ENCODE results near the gene ADCK2.
A peak's percentile ranks its signal among the peaks of the same experiment; 100 is the strongest.
"Not testable (repeated sequence)": the region's sequence is repeated elsewhere in the genome, so short reads cannot be mapped to it uniquely, and the experiment has no call there.

Gene ADCK2, protein sequence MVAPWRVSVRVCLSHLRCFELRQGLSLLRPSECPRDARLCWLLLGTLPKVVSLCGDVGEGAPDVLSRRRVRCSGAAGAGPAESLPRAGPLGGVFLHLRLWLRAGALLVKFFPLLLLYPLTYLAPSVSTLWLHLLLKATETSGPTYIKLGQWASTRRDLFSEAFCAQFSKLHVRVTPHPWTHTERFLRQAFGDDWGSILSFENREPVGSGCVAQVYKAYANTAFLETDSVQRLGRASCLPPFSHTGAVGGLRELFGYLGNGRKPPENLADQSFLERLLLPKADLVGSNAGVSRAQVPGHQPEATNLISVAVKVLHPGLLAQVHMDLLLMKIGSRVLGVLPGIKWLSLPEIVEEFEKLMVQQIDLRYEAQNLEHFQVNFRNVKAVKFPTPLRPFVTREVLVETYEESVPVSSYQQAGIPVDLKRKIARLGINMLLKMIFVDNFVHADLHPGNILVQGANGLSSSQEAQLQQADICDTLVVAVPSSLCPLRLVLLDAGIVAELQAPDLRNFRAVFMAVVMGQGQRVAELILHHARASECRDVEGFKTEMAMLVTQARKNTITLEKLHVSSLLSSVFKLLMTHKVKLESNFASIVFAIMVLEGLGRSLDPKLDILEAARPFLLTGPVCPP

DNA sequence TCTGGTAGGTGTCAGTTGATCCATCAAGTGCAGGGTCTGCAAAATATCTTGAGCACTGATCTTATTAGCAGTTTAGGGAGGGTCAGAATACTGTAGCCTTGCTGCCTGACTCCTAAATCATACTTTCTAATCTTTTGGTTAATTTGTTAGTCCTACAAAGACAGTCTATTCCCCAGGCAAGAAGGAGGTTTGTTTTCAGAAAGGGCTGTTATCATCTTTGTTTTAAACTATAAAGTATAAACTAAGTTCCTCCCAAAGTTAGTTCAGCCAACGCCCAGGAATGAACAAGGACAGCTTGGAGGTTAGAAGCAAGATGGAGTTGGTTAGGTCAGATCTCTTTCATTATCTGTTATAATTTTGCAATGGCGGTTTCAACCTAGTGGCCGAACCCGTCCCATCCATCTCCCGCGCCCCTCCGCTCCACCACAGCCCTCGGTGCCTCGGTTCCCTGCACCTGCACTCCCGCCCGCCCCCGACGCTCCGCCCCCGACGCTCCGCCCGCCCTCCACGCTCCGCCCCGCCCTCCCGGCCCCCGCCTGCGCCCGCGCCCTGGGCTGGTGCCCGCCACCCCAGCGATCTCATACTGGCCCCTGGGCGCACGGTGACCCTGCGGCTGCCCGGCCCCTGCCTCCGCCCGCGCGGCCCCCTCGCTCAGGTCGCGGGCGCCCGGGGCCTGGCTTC is at the start of gene ADCK2:
Gene ADCK2, plus strand, starts transcription at position 564 of the 681 bp plus-strand sequence. CDS start 386 bp downstream, outside the sequence.
- peak; percentile 32 for DNase-seq

DNA sequence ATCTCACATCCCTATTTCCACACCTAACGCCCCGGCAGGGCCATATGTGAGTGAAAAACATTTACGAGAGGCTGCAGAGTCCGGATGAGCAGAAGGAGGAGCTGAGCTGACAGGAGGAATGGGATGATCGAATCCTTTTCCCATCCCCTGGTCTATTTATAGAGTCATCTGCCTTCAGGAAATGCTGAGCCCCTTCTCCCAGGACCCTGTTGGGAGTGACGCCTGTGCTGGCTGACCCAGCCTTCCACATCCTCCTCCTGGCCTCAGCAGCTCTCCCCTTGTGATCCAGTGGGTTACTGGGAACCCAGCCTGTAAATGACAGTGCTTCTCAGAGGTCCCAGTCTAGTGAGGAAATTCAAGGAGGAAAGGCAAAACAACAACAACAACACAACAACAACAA is 48.8 kb upstream of the ADCK2 start:
- no peak for DNase-seq

DNA sequence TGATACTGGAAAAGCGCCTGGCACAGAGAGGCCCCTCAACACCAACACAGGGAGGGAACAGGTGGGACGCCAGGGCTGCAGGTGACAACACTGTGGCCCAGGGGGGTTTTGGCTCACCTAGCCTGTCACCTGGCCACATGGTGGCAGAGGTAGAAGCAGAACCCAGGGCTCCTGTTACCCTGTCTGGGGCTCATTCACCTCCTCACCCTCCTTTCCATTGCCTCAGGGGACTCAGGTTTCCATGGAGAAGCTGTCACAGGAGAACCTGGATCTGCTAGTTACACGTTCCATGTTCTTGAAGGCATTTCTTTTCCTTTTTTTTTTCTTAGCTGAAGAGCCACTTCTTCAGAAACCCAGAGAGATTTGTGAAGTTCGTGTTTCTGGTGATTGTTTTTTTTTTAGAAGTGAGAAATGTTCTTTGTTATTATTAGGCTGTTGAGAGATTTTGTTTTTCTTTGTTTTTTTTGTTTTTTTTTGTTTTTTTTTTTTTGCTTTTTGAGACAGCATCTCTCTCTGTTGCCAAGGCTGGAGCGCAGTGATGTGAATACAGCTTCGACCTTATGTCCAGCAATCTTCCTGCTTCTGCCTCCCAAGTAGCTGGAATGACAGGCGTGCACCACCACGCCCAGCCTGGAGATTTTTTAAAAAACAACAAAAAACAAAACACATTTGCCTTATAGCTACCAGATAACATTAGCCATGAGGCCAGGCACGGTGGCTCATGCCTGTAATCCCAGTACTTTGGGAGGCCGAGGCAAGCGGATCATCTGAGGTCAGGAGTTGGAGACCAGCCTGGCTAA is 48.2 kb upstream of the ADCK2 start:
- no peak for DNase-seq

DNA sequence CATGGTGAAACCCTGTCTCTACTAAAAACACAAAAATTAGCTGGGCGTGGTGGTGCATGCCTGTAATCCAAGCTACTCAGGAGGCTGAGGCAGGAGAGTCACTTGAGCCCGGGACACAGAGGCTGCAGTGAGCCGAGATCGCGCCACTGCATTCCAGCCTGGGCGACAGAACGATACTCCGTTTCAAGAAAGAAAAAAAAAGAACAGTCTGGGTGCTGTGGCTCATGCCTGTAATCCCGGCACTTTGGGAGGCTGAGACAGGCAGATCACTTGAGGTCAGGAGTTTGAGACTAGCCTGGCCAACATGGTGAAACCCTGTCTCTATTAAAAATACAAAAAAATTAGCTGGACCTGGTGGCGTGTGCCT is 47.6 kb upstream of the ADCK2 start:
- DNase-seq, result not testable (repeated sequence)

DNA sequence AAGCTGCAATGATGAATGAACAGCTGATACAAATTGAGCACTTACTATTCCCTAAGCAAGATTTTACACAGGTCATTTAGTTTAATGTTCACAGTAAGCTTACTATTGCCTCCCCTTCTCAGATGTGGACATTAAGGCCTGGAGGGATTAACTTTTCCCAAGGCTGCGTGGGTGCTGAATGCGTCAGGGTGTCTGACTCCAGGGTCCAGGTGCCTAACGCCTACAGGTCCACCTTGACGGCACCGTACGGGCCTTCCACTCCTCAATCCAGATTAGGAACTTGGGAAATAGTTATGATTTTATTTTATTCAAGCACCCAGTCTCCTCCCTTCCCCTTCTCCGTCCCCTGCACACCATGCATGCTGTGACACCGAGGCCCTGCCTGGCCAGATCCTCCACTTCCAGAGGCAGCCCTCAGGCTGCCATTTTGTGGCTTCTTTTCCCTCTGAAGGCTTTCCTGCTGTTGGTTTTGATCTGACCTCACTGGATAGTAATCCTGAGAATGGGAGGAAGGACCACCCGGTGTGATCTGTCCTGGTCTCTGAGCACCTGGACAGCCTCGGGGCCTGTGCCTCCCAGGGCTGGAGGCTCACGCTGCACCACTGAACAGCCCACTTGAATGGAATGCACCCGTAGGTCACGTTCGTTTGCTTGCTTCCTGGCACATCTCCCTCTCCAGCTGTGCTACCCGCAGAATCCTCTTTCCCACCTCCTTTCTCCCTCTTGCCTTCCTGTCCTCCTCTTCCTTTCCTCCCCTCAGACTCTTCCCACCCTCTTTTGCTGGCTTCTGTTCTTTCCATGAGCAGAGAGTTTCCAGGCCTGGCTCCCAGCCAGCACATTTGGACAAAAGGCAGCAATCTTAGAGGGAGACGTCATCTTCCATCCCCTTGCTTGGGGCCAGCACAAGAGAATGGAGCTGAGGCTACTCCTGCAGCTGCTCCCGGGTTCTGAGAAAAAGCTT is 46.6 kb upstream of the ADCK2 start:
- peak; percentile 73 for DNase-seq

DNA sequence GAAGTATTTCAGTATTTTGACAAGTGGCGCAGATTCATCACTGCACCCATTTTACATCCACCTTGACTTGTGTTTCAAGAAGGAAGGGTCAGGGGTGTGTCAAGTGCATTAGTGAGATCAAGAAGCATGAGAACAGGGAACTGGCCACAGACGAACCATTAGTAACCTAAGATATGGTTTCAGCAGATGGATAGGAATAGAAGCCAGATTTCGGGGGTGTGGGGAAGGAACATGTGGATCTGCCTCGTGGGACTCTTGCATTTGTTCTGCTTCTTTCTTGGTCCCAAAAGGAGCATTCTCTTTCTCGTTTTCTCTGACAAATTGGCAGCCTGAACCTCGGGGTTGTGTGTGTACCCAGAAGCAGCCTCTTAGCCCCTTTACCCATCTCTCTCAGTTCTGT is 41.7 kb upstream of the ADCK2 start:
- DNase-seq, result no peak

DNA sequence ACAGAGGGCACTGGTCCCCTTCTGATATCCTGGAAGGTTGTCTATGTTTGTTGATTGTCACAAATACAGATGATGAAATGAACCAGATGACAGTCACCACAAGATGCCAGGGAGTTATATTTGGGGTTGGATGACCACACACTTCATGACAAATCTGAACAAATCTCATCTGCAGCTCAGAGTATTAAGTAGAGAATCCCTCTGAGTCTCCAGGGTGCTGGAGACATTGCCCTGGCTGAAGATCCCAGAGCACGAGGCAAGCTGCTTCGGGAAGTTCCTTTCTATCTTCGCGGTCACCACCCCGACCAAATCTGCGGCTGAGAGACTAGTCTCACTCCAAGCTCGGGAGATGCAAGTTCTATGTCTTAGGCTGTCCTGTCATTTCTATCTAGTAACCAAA is 41.1 kb upstream of the ADCK2 start:
- DNase-seq, result no peak

DNA sequence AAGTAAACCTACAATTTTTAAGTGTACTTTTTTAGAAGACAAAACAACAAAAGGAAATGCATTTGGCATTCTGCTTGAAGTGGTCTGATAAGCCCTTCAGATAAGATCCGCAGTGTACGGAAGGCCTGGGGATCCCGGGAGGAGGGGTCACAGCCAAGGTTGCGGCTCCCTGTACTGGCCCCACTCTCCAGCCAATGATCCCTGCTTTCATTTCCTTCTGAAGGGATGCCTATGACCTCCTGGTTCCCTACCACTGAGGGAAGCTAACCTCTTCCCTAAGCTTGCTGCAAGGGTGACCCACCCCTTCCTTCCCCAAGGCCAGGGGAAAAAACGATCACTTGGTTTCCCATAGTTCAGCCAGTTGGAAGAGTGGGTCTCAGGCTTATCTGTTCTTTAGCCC is 37.4 kb upstream of the ADCK2 start:
- DNase-seq, result peak; percentile 34

DNA sequence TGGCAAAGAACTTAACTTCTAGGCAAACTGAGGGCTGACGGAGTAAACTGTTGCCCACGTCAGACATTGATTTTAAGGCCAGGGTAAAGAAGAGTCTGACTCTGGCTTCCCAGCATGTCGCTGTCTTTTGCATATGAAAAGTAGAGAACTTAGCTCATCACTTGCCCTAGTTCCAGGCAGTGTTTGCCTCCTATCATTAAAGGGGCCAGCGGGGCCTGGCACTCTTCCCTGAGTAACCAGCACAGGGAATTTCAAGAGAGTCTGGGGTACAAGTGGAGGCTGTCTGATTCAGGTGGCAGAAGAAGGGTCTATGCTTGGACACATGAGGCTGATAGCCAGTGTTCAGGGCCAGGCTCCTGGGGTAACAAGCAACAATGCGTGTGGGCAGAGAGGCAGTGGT is 36.9 kb upstream of the ADCK2 start:
- peak; percentile 27 for DNase-seq

DNA sequence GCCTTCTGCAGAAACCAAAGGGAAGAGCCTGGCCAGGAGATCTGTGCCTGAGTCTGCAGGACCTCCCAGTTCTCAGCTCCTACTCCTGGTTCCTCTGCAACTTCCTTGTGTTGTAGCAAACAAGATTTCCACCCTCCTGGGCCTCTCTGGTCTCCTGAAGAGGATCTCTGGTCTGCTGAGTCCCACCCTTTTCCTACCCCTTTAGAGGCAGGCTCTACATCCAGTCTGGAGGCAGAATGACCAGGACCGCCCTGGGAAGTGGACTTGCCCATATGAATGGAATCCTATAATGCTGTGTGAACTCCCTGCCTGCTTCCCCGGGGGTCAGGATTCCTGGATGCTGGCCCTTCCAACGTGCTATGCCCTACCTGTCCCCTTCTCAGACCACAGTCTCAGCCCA is 35.3 kb upstream of the ADCK2 start:
- no peak for DNase-seq

DNA sequence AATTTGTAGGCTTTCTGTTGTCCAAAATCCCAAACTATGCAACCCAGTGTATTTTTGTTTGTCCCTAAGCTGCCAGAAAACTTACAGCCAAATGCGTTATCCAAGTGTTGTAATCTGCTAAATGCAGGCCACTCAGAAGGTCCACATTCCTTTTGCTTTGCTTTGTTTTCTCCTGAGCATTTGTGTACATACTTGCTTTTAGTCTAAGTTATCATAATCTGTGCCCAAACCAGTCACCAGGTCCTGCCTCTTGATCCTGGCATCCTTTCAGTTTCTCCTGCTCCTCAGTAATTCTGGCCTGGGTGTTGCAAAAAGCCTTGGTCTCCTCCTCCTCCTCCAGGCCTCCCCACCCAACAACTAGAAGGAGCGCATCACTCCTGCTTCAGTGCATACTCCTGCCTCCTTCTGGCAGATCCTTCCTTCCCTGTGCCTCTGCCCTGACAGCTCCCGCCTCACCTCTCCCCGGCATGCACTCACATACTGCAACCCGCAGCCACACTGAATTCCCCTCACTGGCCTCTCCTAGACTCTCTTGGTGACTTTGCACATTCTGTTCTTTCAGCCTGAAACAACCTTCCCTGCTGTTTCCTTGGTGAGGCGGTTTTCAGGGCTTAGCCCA is 34.5 kb upstream of the ADCK2 start:
- DNase-seq, result peak; percentile 49

DNA sequence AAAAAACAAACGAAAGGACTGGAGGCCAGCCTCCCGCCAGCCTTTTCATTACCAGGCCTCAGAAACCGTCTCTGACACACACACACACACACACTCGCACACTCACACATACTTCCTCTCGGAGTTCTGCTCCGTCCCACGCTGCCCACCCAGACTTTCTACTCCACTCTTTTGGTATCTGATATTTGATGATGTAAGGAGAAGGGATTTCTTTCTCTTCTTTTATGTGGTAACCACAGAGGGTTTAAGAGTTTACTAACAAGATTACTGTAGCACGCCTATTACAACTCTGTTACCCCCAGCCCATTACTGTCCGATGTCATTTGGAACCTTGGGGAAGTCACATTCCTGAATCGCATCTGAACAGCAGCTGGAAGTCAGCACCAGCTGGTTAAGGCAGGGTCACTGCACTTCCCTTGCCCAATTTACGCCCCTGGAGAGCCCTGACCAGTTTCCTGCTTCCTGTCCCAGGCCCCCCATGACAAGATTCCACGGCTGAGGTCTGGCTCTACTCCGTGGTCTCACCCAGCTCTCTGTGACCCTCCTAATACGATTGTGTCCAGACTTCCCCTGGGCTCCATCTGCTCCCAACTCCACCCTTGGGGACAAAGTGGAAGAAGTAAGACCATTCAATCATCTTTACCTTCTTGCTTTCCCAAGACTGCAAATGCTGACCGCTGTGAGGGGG is 33.2 kb upstream of the ADCK2 start:
- peak; percentile 50 for DNase-seq

DNA sequence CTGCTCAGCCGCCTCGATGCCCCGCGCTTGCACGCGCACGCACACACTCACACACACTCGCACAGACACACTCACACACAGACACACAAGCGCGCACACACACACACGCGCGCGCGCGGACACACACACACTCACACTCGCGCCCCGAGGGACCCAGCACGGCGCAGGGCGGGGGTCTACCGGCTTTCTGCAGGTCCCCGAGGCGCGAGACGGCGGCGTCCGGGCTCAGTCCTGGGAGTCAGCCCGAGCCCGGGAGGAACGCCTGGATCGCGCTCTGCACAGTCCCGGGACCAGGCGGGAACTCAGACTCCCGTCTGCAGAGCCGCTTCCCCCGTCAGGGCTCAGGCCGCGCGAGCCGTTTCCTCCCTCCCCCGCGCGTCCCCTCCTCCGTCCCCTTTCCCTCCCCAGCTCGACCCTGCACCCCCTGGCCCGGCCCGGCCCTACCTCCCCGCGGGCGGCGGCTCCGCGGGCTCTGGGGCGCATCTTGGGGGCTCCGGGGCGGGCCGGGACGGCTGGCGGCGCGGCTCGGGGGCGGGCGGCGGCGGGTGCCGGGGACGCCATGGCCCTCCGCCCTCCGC is 32.6 kb upstream of the ADCK2 start:
- DNase-seq, result peak; percentile 88

DNA sequence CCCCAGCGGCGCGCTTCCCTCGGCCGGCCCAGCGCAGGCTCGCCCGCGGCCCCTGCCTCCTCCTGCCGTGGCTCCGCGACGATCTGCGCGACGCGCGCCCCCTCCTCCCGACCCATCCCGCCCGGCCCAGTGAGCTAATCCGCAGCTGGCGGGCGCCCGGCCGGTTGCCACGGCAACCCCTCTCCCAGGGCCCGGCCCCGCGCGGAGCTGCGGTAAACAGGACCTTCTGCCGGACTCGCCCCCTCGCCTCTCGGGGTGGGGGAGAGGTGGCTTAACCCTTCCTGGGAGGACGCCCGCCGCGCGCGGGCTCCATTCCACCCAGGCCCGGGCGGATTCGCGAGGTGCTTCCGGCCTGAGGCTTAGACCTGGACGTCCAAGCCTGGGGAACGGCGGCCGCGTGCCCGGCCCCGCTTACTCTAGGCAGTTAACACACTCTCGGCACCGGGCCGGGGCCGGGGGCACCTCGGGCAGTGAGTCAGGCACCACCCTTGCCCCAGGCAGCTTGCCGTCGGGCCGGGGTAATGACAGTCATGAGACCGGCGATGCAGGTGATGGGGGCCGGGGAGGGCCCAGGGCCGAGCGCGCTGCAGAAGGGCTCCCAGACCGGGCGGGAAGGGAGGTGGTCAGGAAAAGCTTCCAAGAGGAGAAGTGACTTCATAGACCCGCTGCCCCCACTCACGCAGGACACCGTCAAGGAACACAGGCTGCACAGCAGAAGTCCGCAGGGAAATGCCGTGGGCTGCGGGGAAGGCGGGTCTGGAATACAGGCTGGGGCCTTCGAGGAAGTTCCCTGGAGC is 31.8 kb upstream of the ADCK2 start, which contains the start of gene DENND2A:
Gene DENND2A, minus strand, starts transcription at position 87 of the 797 bp plus-strand sequence. CDS start 38,416 bp downstream, outside the sequence.
- DNase-seq, result peak; percentile 93

DNA sequence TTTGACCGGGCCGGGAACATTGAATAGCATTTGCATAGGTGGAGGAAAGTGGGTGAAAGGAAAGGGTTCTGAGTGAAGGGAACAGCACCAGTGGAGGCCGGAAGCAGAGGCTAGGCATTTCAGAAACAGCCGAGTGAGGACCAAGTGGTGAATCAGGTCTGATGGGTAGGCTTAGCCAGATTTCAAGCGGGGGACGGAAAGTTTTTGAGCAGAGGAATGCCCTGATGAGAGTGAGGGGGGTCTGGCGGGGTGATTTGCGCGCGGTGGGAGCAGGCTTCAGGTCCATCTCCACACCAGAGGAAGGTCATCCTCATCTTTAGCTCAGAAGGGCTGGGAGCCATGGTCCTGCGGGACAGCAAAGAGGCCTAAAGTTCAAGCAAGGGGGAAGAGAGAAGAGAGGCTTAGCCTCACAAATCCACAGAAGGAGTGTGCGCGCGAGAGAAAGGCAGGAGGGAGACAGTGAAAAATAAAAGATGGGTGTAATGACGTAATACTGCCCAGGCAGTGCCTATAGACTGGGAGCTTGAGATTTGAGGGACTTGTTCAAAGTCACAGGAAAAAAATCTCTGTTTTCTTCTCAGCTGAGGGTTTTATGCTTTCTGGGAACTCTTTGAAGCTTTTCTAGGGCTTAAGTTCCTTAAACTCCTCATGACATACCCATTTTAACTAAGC is 31.1 kb upstream of the ADCK2 start:
- DNase-seq, result no peak

DNA sequence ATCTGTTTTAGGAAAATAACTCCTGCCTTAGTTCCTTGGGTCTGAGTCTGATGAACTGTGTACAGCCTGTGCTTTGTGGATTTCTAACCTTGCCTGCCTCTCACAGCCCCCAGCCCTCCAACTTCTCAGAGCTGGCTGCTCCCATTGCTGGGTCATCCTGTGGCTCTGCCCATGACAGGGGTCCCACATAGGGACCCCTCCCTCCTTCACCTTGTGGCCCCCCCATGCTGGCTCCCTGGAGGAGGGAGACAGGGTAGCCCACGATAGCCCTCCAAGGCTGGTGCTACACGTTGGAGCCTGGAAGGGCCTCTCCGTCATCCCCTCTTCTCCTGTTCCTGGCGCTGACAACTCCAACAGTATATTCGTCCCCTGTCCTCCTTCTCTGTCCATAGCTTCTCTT is 29.3 kb upstream of the ADCK2 start:
- DNase-seq, result no peak

DNA sequence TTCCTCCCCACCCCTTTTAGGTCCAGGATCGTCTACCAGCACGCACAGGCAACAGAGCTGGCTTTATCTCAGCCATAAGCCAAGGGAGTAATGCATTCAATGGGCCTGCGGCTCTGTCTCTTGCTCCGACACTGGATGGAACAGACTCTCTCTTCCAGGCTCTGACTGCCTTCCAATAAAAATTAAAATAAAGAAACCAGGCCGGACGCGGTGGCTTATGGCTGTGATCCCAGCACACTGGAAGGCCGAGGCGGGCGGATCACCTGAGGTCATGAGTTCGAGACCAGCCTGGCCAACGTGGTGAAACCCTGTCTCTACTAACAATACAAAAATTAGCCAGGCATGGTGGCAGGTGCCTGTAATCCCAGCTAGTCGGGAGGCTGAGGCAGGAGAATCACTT is 28.0 kb upstream of the ADCK2 start:
- DNase-seq, result not testable (repeated sequence)

DNA sequence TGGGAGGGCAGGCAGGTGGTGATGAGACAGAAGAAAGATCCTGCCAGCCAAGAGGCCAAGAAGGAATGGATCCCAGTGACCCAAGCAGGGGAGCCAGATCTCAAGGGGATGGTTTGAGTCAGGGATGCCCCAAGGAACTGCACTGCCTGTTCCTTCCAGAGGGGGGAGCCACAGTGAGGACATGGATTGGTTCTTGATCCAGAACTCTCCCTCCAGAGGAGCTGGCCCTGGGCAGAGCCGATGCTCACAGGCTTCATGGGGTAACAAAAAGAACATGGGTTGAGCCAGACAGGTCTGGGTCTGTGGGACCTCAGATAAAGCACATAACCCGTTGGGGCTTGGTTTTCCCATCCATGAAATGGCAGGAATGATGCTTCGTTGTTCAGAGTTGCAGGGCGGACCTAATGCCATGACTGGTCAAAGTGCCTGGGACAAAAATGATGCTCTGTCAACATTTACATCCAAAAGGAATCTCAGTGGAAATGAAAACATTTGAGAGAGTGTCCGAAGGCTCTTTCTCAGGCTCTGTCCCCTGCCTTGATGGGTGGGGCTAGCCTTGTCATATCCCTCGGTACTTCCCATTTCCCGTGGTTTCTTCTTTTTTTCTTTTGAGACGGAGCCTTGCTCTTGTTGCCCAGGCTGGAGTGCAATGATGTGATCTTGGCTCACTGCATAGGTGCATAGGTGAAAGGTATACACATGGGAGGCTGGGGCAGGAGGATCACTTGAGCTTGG is 27.4 kb upstream of the ADCK2 start:
- DNase-seq, result no peak
